GM21381 (cell line): ENCODE data around the gene HYAL2.

Experiments used
- ATAC-seq: cut with Tn5 transposase; IDR thresholded peaks from one replicate; pipeline ENCODE4 v1.9.1; 2021; ENCODE audit warnings: mild to moderate bottlenecking, moderate library complexity; ENCODE audit not compliant: unreplicated experiment

HYAL2 gene

DNA sequence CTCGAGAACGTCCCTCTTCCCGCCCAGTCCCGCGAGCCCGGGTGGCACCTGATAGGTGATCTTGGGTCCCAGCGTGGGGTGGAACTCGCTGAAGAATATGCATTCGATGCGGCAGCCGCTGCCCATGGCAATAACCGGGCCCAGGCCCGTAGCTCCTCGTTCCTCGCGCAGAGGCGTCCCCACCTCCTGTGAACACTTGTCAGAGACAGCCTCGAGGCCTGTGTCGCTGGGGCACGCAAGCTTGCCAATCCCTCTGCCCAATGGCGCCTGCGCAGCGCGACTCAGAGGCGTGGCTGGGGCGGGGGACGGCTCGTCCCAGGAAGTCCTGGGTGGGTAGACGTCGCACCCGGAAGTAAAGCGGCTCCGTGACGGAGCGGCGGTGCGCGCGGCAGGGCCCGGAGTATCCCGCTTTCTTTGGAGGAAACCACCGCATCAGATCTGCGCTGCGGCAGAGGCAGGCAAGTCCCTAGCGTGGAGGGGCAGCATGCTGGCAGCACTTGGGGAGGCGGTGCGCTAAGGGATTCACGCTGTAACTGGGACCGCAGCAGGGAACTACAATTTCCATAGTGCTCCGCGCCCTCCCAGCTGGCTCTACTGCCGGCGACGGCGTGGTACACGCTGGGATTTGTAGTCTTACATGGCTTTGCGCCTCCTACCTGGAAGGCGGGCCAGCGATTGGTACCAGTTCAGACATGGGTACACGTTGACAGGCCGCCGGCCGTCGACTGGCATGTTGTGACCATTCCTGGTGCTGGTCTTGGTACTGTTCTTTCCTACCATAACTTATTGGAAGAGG, 28.2 kb upstream of the HYAL2 start, which contains the start of the genes CYB561D2 and NPRL2:
Gene CYB561D2 (plus strand): TSS at position 336 of the 796 bp plus-strand sequence. CDS start 572 bp downstream, outside the sequence.
Gene NPRL2 (minus strand): TSS at position 249 of the 796 bp plus-strand sequence. CDS start 123 bp downstream, at position 126.
- peak; percentile 81 for ATAC-seq

DNA sequence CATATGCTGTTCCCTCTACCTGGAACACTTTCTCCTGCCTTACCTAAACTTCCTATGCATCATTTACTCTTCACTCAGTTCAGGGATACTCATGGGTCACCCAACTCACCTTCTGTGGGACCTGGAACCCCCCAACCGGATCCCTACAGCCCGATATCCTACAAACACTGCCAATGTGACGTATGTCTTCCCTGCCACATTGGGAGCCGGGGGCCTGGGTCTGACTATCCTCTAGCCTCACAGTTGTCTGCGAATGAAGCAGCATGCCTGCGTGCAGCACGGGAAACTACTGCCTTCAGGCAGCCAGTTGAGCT, 27.6 kb upstream of the HYAL2 start:
- no peak for ATAC-seq

DNA sequence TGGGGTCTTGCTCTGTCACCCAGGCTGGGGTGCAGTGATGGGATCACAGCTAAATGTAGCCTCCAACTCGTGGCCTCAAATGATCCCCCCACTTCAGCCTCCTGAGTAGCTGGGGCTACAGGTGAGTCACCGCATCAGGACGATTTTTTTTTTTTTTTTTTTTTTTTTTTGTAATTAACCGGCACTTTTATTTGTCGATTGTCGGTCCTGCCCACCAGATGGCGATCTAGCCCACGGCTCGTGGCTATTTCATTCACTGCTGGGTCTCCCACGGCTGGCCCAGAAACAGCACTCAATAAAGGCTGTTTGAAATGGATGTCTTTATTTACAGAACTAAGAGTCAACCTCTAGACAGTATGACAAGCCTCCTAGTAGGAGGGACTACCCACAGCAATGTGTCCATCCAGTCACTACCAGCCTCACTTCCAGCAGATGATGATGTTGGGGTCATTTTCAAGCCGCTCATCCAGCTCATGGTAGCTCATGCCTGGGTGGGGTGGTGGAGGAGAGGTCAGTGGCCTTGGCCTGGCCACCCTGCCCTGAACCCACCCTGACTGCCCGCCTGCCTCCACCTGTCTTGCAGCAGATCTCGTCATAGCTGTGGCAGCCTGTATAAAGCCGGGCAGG, 24.8 kb upstream of the HYAL2 start:
- ATAC-seq, result no peak

DNA sequence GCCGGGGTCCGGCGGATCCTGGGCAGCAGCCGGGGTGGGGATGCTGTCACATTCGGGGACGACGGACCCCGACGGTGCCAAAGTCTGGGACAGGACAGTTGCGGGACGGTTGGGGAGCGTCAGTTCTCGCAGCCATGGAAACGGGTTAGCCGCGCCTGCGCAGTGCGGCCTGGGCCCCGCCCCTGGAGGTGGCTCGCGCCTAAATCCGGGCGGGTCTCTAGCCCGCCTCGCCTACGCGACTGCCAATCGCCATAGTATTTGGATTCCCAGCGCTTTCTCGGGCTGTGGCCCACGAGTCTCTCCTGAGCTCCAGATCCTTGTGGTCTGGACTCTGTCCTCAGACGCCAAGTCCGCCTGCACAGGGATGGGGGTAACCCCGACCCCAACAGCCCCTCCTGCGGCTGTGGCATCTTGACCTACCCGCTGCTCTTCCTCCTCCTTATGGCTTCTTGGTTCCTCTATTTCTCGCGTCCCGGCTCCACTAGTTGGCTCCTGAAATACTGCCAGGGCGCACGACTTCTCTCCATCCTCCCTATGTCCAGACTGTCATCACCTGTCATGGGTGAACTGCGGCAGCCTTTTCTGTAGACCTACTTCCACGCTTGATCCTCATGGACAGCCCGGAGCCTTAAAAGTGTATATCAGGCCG, 23.2 kb upstream of the HYAL2 start, which contains the start of gene ZMYND10:
Gene ZMYND10 (minus strand): TSS at position 147 of the 649 bp plus-strand sequence. CDS start 153 bp downstream, outside the sequence.
- no peak for ATAC-seq

DNA sequence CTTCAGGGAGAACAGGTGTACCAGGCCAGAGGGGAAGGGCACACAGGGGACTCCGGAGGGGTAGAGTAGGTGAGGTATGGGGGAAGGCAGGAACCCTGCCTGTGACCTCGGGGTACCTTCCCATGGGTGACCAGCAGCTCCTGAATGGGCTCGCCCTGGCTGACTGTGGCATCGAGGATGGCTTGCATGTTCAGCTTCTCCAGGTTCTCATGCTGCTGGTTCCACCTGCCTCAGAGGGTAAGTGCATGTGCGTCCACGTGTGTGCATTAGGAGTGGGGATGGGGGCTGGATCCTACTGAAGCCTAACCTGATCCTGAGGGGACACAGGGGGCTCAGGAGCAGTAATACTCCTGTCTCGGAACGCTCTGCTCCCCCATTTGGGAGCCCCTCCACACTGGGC, 22.5 kb upstream of the HYAL2 start:
- no peak for ATAC-seq

DNA sequence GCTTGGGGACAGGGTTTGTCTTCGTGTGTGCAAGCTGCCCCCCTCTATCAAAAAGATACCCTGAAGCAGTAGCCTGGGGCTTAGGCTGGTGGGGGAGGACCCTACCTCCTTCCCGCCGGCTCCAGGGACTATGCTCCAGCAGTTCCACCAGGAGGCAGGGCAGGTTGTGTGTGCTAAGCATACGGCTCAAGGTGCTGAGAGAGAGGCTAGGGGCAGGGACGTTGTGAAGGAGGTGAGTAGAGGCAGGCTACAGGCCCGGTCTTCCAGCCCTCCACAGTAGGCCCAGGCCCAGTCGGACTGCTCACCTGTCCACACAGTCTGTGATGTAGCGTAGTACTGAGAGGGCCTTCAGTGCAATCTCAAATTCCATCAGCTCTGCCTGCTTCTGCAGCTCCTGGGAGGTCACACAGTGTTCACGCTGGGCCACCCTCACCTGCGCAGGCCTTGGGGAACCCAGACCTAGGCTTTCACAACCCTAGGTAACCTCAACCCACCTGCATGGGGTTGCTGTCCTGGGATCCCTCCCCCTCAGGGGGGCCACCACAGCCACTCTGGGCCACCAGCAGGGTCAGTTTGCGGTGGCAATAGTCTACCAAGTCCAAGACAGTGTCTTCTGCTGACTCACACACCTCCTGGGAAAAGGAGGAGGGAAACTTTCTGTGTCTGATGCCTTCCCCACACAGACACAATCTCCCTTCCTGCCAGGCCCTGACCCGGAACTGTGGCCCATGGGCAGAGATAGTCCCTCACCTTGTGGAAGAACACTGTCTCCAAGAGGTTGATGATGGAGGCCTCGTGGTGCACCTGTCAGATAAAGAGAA, 20.5 kb upstream of the HYAL2 start:
- no peak for ATAC-seq

DNA sequence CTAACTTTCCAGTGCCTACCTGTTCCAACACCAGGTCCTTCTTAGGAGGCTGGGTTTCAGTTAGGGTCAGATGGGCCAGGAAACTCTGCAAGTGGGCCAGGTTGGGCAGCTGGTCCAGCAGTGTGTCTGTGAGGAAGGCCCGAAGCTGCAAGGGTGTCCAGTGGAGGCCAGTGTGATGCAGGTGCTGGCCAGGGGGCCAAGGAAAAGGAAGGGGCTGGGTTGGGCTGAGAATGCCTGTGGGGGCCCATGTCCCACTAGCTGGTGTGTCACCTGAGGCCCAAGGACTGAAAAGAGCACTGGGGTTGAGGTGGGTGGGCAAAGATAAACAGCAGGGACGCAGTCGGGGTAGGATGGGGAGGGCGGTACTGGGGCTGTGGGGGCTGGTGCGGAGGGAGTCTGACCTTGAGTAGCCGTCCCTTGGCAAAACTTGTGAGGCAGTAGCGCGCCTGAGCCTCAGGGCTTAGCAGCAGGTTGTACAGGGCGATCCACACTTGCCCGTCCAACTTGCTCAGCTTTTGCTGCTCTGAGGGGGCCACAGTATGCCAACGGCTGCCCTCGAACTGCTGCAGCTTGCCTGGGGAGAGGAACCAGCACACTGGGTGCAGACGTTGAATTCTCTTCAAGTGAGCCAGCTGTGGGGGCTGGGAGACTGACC, 19.6 kb upstream of the HYAL2 start:
- ATAC-seq, result no peak

DNA sequence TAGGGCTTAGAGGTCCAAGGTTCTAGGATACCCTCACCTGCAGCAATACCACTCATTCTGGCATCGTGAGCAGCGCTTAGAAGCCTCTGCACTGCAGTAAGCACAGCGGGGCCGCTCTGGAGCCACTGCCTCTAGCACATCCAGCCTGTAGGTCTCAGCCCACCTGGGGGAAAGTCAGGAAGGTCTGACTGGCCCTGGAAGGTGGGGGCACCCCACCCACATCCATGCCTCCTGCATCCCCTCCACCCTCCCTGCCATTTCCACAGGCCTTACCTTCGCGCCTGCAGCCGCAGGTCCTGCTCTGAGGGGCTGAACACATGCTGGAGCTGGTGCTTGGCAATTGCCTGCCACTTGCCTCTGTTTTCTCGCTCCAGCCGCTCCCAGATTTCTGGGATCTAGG, 19.0 kb upstream of the HYAL2 start:
- no peak for ATAC-seq

DNA sequence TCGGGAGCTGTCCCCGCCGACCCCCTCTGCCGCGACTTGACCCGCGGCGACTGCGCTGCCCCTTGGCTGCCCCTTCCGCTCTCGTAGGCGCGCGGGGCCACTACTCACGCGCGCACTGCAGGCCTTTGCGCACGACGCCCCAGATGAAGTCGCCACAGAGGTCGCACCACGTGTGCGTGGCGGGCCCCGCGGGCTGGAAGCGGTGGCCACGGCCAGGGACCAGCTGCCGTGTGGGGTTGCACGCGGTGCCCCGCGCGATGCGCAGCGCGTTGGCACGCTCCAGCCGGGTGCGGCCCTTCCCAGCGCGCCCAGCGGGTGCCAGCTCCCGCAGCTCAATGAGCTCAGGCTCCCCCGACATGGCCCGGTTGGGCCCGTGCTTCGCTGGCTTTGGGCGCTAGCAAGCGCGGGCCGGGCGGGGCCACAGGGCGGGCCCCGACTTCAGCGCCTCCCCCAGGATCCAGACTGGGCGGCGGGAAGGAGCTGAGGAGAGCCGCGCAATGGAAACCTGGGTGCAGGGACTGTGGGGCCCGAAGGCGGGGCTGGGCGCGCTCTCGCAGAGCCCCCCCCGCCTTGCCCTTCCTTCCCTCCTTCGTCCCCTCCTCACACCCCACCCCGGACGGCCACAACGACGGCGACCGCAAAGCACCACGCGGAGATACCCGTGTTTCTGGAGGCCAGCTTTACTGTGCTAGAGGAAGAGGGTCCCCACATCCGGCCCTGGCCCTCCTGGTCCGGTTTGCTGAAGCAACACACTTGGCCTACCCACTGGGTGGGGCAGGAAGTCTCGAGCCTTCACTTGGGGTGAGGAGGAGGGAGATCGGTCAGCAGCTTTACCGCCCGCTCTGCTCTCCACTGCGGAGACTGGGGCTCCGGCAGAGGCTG, 18.1 kb upstream of the HYAL2 start, which contains the start of gene RASSF1:
Gene RASSF1 (minus strand): TSS at position 389 of the 882 bp plus-strand sequence. CDS start 31 bp downstream, at position 358.
- no peak for ATAC-seq

DNA sequence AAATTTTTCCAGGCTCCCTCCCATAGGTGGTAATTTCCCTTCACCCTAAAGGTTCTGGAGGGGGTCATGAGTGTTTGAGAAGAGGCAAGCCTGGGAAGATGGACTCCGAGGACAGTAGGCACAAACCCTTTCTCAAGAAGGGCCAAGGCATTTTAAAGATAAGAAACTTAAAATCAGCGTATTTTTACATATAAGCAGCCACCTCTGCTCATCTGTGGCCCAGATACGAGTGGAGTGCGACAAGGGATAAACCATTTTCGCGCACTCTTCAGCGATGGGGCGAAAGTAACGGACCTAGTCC, 17.6 kb upstream of the HYAL2 start:
- ATAC-seq, result no peak

DNA sequence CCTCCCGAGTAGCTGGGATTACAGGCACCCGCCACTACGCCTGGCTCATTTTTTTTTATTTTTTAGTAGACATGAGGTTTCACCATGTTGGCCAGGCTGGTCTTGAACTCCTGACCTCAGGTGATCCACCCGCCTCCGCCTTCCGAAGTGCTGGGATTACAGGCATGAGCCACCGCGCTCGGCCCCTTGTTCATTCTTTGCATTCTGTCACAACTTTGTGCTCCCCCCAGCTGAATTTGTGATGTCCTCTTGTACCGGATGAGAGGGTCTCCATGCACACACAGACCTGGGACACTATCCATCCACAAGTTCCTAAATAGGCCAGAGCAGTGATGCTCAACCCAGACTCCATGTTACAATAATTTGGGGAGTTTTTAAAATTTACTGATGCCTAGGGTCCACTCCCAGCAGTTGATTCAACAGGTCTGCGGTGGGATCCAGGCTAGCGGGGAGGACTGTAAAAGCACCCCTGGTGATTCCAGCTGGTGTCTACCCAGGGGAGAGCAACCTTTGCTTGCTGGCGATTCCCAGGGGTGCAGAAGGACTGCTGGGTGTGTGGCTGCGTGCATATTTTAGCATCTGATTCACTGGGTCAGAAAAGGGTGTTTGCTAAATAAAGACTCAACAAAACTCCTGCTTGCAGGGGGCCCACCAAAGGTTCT, 17.1 kb upstream of the HYAL2 start:
- no peak for ATAC-seq

DNA sequence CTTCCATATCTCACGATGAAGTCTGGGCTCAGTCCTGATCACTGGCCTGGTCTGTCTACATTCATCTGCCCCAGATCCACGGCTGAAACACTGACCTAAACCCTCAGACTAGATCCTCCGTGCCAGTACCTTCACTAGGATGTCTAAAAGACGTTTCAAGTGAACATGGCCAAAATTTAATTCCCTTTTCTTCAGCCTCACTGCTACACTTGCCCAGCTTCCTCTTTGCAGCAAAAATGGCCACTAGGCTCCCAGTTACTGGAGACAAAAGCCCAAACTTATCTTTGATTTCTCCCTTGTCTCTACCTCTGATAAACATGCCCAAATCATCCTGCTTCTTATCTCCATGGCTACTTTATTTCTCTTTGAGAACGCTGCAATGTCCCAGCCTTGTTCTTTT, 16.4 kb upstream of the HYAL2 start:
- no peak for ATAC-seq

DNA sequence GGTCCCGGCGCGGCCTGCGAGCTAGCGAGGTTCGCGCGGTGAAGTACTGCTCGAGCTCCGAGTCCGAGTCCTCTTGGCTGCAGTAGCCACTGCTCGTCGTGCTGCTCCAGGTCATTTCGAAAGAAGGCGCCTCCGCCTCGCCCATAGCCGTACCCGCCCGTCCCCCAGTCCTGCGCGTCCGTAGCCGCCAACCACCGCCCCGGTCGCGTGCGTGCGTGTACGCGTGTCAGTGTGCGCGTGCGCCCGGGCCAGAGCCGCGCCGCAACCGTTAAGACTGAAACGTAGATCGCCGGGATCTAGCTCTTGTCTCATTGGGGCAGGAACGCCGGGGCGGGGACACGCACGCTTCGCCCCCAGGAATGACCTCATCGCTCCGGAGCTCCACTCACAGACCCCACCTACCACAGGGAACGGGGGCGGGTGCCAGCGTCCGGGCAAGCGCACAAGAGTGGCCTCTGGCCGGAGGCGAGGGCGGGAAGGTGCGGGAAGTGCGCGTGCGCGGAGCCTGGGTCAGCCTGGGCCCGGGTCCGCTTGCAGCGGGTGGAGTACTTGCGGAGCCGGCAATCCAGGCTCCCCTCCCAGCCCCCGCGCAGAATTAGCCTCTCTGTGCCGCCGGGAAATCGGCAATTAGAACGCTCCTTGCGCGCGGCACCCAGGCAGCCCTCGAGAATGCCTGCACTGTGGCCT, 14.8 kb upstream of the HYAL2 start:
- peak; percentile 77 for ATAC-seq

DNA sequence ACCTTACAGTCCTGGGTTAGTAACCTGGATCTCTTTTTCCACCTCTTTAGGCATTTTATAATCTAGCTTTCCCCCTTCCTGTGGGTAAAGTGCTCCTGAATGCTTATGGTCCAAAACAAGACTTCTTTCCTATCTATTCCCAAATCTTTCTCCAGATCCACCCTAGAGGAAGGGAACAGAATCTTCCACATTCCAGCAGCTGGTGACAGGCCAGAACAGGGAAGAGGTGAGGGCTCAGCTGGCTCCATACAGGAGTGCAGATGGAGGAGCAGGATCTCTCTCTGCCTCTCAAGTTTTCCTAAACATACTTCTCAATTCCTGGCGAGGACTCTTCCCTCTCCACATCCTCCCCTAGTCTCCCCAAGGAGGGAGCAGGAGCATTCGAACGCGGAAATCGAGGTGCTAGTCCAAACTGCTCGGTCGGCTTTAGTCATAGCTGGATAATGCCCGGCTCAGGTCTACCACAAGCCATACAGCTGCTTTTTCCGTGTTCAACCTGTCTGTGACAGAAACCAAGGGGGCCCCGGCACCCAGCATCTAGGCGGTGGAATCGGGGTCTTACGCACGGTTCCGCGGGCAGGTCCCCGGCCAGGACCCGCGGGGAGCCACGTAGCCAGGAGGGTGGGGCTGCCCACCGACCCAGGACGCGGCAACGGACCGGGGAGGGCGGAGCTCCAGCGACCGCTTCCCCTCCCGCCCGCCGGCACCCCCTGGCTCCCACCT, 14.1 kb upstream of the HYAL2 start:
- ATAC-seq, result peak; percentile 27

DNA sequence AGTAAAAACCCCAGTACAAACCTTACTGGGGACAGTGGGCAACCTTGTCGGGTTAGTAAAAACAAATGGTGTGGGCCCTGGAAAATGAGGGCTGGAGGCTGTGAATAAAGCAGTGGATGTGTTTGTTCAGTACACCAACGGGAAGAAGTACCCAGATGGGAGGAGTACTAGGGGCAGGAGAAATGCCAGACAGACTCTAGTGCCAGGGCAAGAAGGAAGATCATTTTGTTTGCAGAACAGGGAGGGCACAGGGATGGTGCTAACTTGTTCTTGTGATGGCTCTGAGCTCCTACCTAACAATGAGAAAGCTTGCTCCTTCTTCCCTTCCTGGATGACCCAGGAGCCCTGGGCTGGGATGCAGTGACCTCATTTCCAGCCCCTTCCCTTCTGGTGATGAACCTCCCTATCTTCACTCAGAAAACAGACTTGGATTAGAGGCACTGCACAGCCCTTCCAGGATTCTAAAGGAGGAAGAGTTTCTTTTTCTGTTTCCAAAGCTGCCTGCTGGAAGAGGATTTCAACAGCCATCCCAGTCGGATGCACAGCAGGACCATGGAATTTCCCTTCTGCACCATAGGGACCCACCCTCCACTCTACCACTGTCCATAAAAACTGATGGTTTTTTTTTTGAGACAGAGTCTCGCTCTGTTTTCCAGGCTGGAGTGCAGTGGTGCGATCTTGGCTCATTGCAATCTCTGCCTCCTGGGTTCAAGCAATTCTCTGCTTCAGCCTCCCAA, 12.0 kb upstream of the HYAL2 start:
- ATAC-seq, result no peak

DNA sequence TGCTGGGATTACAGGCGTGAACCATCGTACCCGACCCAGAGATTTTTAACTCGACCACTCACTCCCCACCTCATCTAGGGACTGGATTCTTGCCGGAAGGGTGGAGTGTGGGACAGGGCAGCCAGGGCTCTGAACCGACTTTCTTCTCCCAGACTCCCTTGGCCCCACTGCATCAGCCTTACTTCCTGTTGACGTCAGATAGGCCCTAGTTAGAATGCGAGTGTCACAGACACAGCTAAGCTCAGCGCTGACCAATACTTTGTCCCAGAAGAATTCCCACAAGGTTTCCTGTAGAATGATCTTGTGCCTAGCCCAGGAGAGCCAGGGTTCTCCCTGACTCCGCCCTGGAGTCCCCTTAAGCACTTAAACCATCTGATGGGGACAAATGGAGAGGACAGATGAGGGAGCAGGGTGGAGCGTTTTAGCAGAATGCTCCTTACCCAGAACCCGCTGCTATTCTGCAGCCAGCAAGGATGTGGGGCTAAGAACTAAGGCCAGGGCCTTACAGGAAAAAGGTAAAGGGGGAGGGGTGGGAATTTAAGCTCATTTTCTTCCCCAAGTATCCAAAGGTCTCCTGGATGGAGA, 11.3 kb upstream of the HYAL2 start:
- no peak for ATAC-seq
